Kidney (tissue), 14 donors: Measurements from ENCODE around the gene CRTAC1. TPM values are rescaled to one million over a fixed set of nuclear protein-coding genes. Genes with fewer than 3 reads are reported as not detected.
"Not testable (repeated sequence)": the region's sequence is repeated elsewhere in the genome, so short reads cannot be mapped to it uniquely, and the experiment has no call there.

Experiments used
- DNase-seq, 5 donors: peaks; one replicate each; pipeline ENCODE4 v3.0.0-alpha.2; 2013 to 2020
- FAIRE-seq: peaks from 2 replicates; lab custom pipeline; 2012; peaks lifted over from hg19 to GRCh38; lab: Jason Lieb, UNC
- H3K27ac ChIP-seq, 2 donors: one replicate each; pipeline ENCODE4 v1.7.0; 2013; ENCODE audit warnings: low read depth in 2 of 2, low read length in 2 of 2, inconsistent platforms in 1 of 2
- H3K27me3 ChIP-seq: one replicate; pipeline ENCODE4 v1.7.1; 2013; ENCODE audit warnings: low read length, inconsistent platforms; ENCODE audit not compliant: control insufficient read depth, insufficient read depth
- H3K36me3 ChIP-seq, 3 donors: one replicate each; pipeline versions ENCODE4 v1.7.0 to v1.7.1; 2013; ENCODE audit warnings: low read length in 3 of 3, control low read depth in 1 of 3, inconsistent platforms in 1 of 3; ENCODE audit not compliant: insufficient read depth in 3 of 3, control insufficient read depth in 2 of 3
- H3K4me1 ChIP-seq, 3 donors: one replicate each; pipeline versions ENCODE4 v1.7.0 to v1.7.1; 2013; ENCODE audit warnings: low read length in 3 of 3, inconsistent platforms in 1 of 3, low read depth in 1 of 3; ENCODE audit not compliant: control insufficient read depth in 2 of 3, insufficient read depth in 2 of 3
- H3K4me3 ChIP-seq, 3 donors: one replicate each; pipeline versions ENCODE4 v1.7.0 to v1.8.1; 2013; ENCODE audit warnings: low read length in 3 of 3, control low read depth in 1 of 3, inconsistent platforms in 1 of 3
- H3K9ac ChIP-seq, 3 donors: one replicate each; pipeline versions ENCODE4 v1.7.0 to v1.7.1; 2013; ENCODE audit warnings: low read length in 3 of 3, control low read depth in 1 of 3, inconsistent platforms in 1 of 3
- H3K9me3 ChIP-seq, 3 donors: one replicate each; pipeline versions ENCODE4 v1.7.0 to v1.7.1; 2013; ENCODE audit warnings: low read length in 3 of 3, control low read depth in 1 of 3, inconsistent platforms in 1 of 3; ENCODE audit not compliant: control insufficient read depth in 2 of 3, insufficient read depth in 1 of 3
- intact Hi-C: fragments of 100-400 bp; cut with DNase I; formaldehyde crosslinking; loops from one replicate; pipeline ENCODE4 v1.11.1; 2022
- polyA plus RNA-seq: library from polyadenylated mRNA; stranded (reverse); fragments of 350-450 nt; fragmentation: Illumina TruSeq; extraction: RNeasy Lipid Tissue Mini Kit (QIAGEN cat#74804); gene quantifications from one replicate; pipeline ENCODE4 v1.2.3, GENCODE V29; 2014; ENCODE audit warnings: low read depth, low replicate concordance; ENCODE audit not compliant: insufficient read depth
- total RNA-seq: library from RNA; stranded (reverse); fragmentation: NEBNext Ultra II Directional; extraction: Animal tissue kit (Norgen Biotek cat#: 25700); gene quantifications from one replicate; pipeline ENCODE4 v1.2.1, GENCODE V29; 2021
- TF ChIP-seq, protein P1 (sequence below): IDR thresholded peaks from 3 replicates; pipeline ENCODE4 v1.5.1; 2012; ENCODE audit warnings: mild to moderate bottlenecking, moderate library complexity, borderline replicate concordance; ENCODE audit not compliant: insufficient read depth; ENCODE audit errors: extremely low read depth
- donor health status: control.
- donor health status: control.
- donor health status: control.
- donor health status: control.
- donor health status: control.
- donor health status: DM: yes; HTN: yes; CAD: no.
- donor health status: Normal renal cell carcinoma (clear cell type).

Gene CRTAC1
- total and polyA plus RNA-seq, 2 donors from 2014 or later, result 6.1 to 7.2 TPM

DNA sequence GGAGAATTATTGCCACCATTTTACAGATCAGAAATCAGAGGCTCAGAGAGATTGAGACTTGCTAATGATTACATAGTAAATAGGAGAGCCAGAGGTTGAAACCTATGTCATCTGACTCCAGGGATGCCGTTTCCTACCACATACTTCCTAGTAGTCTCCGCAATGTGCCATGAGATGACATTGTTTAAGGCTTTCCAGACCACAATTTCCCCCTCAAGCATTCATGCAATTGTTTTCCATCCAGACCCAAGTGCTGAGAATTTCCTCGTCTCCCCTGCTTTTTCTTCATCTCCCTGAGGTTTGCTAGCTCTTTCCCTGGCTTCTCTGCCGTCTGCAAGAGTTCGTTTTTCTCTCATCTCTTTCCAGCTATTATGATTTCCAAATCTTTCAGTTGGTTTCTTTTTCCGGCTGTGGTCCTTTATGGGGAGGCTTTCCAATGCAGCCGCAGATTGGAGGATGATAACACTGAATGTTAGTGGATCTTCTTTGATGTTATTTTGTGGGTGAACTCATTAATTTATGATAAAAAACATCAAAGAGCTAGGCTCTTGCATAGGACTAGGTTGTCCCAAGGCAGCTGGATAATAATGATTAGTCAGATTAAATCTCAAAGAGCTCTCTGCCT is 187.7 kb downstream of the CRTAC1 start:
- FAIRE-seq, result no peak
- intact Hi-C loops, result no loop called here
- H3K9ac ChIP-seq, result no peak overlapping the region

DNA sequence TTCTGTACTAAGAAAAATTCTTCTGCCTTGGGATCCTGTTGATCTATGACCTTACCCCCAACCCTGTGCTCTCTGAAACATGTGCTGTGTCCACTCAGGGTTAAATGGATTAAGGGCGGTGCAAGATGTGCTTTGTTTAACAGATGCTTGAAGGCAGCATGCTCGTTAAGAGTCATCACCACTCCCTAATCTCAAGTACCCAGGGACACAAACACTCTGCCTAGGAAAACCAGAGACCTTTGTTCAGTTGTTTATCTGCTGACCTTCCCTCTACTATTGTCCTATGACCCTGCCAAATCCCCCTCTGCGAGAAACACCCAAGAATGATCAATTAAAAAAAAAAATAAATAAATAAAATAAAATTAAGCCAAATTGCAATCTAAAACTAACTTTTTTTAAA is 188.3 kb downstream of the CRTAC1 start:
- H3K4me3 ChIP-seq, H3K36me3 ChIP-seq, H3K9ac ChIP-seq, H3K27me3 ChIP-seq, H3K27ac ChIP-seq, FAIRE-seq, DNase-seq, H3K4me1 ChIP-seq, intact Hi-C loops, H3K9me3 ChIP-seq: not testable (repeated sequence)

More for the DNA sequence above, 187.7 kb downstream of the CRTAC1 start:
- Histone ChIP-seq H3K4me1 (no peaks in the 10 kb centered on the region), H3K27ac (no peak overlapping the region), H3K27me3 (no peaks in the 10 kb centered on the region), H3K9me3 (no peaks in the 10 kb centered on the region), H3K36me3 (no peaks in the 10 kb centered on the region), H3K4me3 (no peak overlapping the region)
- TF ChIP-seq, protein P1, sequence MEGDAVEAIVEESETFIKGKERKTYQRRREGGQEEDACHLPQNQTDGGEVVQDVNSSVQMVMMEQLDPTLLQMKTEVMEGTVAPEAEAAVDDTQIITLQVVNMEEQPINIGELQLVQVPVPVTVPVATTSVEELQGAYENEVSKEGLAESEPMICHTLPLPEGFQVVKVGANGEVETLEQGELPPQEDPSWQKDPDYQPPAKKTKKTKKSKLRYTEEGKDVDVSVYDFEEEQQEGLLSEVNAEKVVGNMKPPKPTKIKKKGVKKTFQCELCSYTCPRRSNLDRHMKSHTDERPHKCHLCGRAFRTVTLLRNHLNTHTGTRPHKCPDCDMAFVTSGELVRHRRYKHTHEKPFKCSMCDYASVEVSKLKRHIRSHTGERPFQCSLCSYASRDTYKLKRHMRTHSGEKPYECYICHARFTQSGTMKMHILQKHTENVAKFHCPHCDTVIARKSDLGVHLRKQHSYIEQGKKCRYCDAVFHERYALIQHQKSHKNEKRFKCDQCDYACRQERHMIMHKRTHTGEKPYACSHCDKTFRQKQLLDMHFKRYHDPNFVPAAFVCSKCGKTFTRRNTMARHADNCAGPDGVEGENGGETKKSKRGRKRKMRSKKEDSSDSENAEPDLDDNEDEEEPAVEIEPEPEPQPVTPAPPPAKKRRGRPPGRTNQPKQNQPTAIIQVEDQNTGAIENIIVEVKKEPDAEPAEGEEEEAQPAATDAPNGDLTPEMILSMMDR, result no peak
- no peak for DNase-seq

DNA sequence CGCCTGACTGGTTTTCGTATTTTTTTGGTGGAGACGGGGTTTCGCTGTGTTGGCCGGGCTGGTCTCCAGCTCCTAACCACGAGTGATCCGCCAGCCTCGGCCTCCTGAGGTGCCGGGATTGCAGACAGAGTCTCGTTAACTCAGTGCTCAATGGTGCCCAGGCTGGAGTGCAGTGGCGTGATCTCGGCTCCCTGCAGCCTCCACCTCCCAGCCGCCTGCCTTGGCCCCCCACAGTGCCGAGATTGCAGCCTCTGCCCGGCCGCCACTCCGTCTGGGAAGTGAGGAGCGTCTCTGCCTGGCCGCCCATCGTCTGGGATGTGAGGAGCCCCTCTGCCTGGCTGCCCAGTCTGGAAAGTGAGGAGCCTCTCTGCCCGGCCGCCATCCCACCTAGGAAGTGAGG is 189.3 kb downstream of the CRTAC1 start:
- intact Hi-C loops, H3K27me3 ChIP-seq, H3K27ac ChIP-seq, H3K4me1 ChIP-seq, FAIRE-seq, H3K4me3 ChIP-seq, H3K9me3 ChIP-seq, H3K9ac ChIP-seq, H3K36me3 ChIP-seq, DNase-seq: not testable (repeated sequence)

DNA sequence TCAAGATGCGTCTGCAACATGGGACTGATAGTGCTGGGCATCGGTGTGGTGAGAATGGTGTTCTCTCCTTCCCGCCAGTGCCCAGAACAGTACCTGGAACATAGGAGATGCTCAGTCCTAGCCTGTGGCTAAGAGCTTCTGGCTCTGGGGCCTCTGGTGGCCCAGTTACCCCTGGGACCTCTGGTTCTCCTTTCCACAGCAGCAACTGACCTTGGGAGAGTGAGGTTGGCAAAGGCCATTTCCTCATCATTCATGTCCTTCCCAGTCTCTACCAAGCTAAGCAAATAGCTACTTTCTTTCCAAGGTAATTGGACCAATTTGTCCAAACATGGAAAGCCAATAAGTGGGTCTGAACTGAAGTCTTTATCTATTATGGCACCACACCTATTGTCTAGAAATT is 192.3 kb downstream of the CRTAC1 start:
- Histone ChIP-seq H3K9me3 (no peaks in the 10 kb centered on the region), H3K4me1 (no peaks in the 10 kb centered on the region), H3K9ac (no peak overlapping the region), H3K27me3 (no peaks in the 10 kb centered on the region), H3K27ac (no peak overlapping the region), H3K4me3 (no peak overlapping the region), H3K36me3 (no peaks in the 10 kb centered on the region)
- DNase-seq, result no peak
- TF ChIP-seq, protein P1, result no peak
- no peak for FAIRE-seq
- intact Hi-C loops, result no loop called here
